ENCODE results near the gene USP38. TPM values are rescaled to one million over a fixed set of nuclear protein-coding genes. Genes with fewer than 3 reads are reported as not detected.
"Not testable (repeated sequence)": the region's sequence is repeated elsewhere in the genome, so short reads cannot be mapped to it uniquely, and the experiment has no call there.

The USP38 gene
- total and polyA plus RNA-seq, 8 donors = 19.4 to 28.5 (median 21.8) TPM

- no peak overlapping the region for H3K27ac ChIP-seq
- intact Hi-C loops (cut with DNase I) = no loop called here
- TF ChIP-seq CTCF (IDR thresholded peaks at IDR 0.05) = no peak
- H3K27me3 ChIP-seq = no peaks in the 10 kb centered on the region
- DNase-seq (no peak), ATAC-seq (no peak)
- H3K4me1 ChIP-seq = no peaks in the 10 kb centered on the region
- no peak overlapping the region for H3K4me3 ChIP-seq
- no peaks in the 10 kb centered on the region for H3K9me3 ChIP-seq
- H3K36me3 ChIP-seq = peaks cover 0 to 15% of the 10 kb centered on the region in 2 donors
Measured at GRCh38 chr4:143225167-143225566, 40.5 kb downstream of the USP38 start.

DNA sequence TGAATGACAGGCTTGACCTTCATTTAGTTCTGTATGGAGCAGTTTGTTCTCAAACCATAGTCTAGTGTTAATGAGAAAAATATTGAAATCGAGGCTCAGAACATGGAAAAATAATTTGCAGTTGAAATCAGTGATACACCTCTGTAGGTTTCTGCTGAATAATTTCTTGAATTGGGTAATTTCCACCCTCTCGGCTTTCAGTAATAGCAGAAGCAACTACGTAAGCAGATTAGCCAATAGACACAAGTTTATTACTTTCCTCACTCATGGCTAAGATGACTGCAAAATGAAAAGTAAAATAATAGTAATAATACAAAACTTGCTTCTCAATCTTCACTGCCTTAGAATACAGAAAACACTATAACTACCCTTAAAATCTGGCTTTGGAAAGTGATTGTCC, 46.0 kb downstream of the USP38 start:
- no peak overlapping the region for H3K4me3 ChIP-seq
- no peak for TF ChIP-seq CTCF (IDR thresholded peaks at IDR 0.05)
- no peak overlapping the region for H3K27ac ChIP-seq
- no peaks in the 10 kb centered on the region for H3K27me3 ChIP-seq
- H3K36me3 ChIP-seq = no peaks in the 10 kb centered on the region
- H3K9me3 ChIP-seq = no peaks in the 10 kb centered on the region
- DNase-seq = no peak
- intact Hi-C loops (cut with DNase I) = no loop called here
- no peaks in the 10 kb centered on the region for H3K4me1 ChIP-seq
- no peak for ATAC-seq

- Histone ChIP-seq H3K27me3 (no peaks in the 10 kb centered on the region), H3K27ac (no peak overlapping the region), H3K4me3 (no peak overlapping the region), H3K4me1 (no peaks in the 10 kb centered on the region), H3K9me3 (no peaks in the 10 kb centered on the region), H3K36me3 (no peaks in the 10 kb centered on the region)
- ATAC-seq = no peak
- intact Hi-C loops (cut with DNase I) = no loop called here
- no peak for TF ChIP-seq CTCF (IDR thresholded peaks at IDR 0.05)
- no peak for DNase-seq
Measured at GRCh38 chr4:143232277-143232676, 47.6 kb downstream of the USP38 start.

DNA sequence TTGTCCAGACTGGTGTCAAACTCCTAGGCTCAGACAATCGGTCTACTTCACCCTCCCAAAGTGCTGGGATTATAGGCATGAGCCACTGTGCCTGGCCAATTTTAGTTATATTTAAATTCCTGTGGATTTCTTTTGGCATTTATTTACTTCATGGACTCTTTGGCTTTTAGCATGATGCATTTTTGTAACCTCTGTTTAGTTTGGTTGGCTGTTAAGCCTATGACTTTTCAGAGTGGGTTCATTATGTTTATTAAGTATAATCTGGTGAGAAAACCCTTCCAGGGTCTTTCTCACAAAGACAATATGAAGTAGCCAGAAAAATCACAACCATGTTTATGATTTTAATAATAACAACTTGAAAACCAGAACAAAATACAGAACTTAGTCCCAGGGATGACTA, 49.4 kb downstream of the USP38 start:
- no peak for TF ChIP-seq CTCF (IDR thresholded peaks at IDR 0.05)
- ATAC-seq = no peak

DNA sequence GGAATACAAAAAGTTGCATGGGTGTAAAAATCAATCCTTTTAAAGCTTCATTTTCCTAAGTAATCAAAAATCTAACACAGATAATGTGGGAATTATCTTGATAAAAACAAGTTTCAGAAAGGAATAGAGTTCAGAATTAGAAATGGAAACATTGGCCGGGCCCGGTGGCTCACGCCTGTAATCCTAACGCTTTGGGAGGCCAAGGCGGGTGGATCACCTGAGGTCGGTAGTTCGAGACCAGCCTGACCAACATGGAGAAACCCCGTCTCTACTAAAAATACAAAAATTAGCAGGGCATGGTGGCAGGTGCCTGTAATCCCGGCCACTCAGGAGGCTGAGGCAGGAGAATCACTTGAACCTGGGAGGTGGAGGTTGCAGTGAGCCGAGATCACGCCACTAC, 52.5 kb downstream of the USP38 start:
- H3K4me1 ChIP-seq; H3K27me3 ChIP-seq; H3K4me3 ChIP-seq; H3K9me3 ChIP-seq; ATAC-seq; H3K27ac ChIP-seq; intact Hi-C loops (cut with DNase I); H3K36me3 ChIP-seq: not testable (repeated sequence)
- DNase-seq = peak in 1 of 4 donors; percentile 43

More for the DNA sequence above, 49.4 kb downstream of the USP38 start:
- intact Hi-C loops (cut with DNase I) = no loop called here
- Histone ChIP-seq H3K9me3 (no peaks in the 10 kb centered on the region), H3K27ac (no peak overlapping the region), H3K27me3 (no peaks in the 10 kb centered on the region), H3K4me3 (no peak overlapping the region), H3K4me1 (no peaks in the 10 kb centered on the region), H3K36me3 (no peaks in the 10 kb centered on the region)
- DNase-seq = no peak

GRCh38 chr4:143240939-143241679, 56.4 kb downstream of the USP38 start:
- Histone ChIP-seq H3K36me3 (no peaks in the 10 kb centered on the region), H3K4me3 (no peak overlapping the region), H3K9me3 (no peaks in the 10 kb centered on the region), H3K4me1 (no peaks in the 10 kb centered on the region), H3K27me3 (no peaks in the 10 kb centered on the region), H3K27ac (no peak overlapping the region)
- no peak for DNase-seq
- no peak for ATAC-seq
- no peak for TF ChIP-seq CTCF (IDR thresholded peaks at IDR 0.05)
- intact Hi-C loops (cut with DNase I) = no loop called here
